ENCODE data around the gene NKRF.
"Not testable (repeated sequence)": the region's sequence is repeated elsewhere in the genome, so short reads cannot be mapped to it uniquely, and the experiment has no call there.

Gene NKRF

GRCh38 chrX:119638725-119639471, 32.7 kb upstream of the NKRF start:
- H3K9me2 ChIP-seq (replicated peaks; ENCODE audit: low read depth, low read length), result no peaks in the 10 kb centered on the region
- H3K79me2 ChIP-seq (ENCODE audit: insufficient read depth, low read length), result peaks cover 9% of the 10 kb centered on the region; the same call in 1 of the 2 replicates
- no peak overlapping the region for H2AFZ ChIP-seq (ENCODE audit: low read length)
- H3K9me3 ChIP-seq (ENCODE audit: insufficient read depth, low read depth, low read length), result no peaks in the 10 kb centered on the region
- TF ChIP-seq EZH2phosphoT487 (IDR thresholded peaks at IDR 0.05; ENCODE audit: borderline replicate concordance), result no peak
- TF ChIP-seq, protein P1, sequence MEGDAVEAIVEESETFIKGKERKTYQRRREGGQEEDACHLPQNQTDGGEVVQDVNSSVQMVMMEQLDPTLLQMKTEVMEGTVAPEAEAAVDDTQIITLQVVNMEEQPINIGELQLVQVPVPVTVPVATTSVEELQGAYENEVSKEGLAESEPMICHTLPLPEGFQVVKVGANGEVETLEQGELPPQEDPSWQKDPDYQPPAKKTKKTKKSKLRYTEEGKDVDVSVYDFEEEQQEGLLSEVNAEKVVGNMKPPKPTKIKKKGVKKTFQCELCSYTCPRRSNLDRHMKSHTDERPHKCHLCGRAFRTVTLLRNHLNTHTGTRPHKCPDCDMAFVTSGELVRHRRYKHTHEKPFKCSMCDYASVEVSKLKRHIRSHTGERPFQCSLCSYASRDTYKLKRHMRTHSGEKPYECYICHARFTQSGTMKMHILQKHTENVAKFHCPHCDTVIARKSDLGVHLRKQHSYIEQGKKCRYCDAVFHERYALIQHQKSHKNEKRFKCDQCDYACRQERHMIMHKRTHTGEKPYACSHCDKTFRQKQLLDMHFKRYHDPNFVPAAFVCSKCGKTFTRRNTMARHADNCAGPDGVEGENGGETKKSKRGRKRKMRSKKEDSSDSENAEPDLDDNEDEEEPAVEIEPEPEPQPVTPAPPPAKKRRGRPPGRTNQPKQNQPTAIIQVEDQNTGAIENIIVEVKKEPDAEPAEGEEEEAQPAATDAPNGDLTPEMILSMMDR (conservative IDR thresholded peaks at IDR 0.05; ENCODE audit: low read length), result no peak
- no peaks in the 10 kb centered on the region for H3K27me3 ChIP-seq (ENCODE audit: insufficient read depth, low read length, poor library complexity, severe bottlenecking)
- H4K20me1 ChIP-seq (ENCODE audit: insufficient read depth, low read length, poor library complexity, severe bottlenecking), result peaks cover 16% of the 10 kb centered on the region
- peaks cover 92% of the 10 kb centered on the region; the same call in 1 of the 2 replicates for H3K36me3 ChIP-seq (ENCODE audit: insufficient read depth, low read length)
- no peaks in the 10 kb centered on the region for H3K4me1 ChIP-seq (ENCODE audit: insufficient read depth, low read length, poor library complexity, severe bottlenecking)
- H3K9ac ChIP-seq (ENCODE audit: low read depth, low read length, poor library complexity, severe bottlenecking), result no peak overlapping the region
- no peak overlapping the region for H3K4me3 ChIP-seq (ENCODE audit: low read length, poor library complexity, severe bottlenecking)
- no peak overlapping the region for H3K4me2 ChIP-seq (ENCODE audit: low read depth, low read length, poor library complexity, severe bottlenecking)
- no peaks in the 10 kb centered on the region for H3F3A ChIP-seq (ENCODE audit: low read depth)

DNA sequence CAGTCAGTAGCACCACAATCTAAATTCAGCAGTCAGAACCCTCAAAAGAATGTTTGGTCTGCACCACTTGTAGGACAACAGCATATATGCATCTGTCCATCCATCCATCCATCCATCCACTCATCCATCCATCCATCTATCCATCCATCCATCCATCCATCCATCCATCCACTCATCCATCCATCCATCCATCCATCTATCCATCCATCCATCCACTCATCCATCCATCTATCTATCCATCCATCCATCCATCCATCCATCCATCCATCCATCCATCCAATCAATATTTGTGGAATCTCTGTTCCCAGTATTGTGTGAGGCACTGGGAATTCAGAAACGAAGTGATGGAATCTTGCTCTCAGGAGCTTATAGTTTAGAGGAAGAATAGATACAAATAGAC, 31.2 kb upstream of the NKRF start:
- H3K9me2 ChIP-seq (replicated peaks; ENCODE audit: low read depth, low read length); H2AFZ ChIP-seq (ENCODE audit: low read length); H3K79me2 ChIP-seq (ENCODE audit: insufficient read depth, low read length); H3K4me3 ChIP-seq (ENCODE audit: low read length, poor library complexity, severe bottlenecking); H3K9me3 ChIP-seq (ENCODE audit: insufficient read depth, low read depth, low read length); H3K4me2 ChIP-seq (ENCODE audit: low read depth, low read length, poor library complexity, severe bottlenecking); H3K4me1 ChIP-seq (ENCODE audit: insufficient read depth, low read length, poor library complexity, severe bottlenecking); H3K27me3 ChIP-seq (ENCODE audit: insufficient read depth, low read length, poor library complexity, severe bottlenecking); H3F3A ChIP-seq (ENCODE audit: low read depth); H3K9ac ChIP-seq (ENCODE audit: low read depth, low read length, poor library complexity, severe bottlenecking): not testable (repeated sequence)
- peaks cover 92% of the 10 kb centered on the region; the same call in 1 of the 2 replicates for H3K36me3 ChIP-seq (ENCODE audit: insufficient read depth, low read length)
- peaks cover 10% of the 10 kb centered on the region for H4K20me1 ChIP-seq (ENCODE audit: insufficient read depth, low read length, poor library complexity, severe bottlenecking)

DNA sequence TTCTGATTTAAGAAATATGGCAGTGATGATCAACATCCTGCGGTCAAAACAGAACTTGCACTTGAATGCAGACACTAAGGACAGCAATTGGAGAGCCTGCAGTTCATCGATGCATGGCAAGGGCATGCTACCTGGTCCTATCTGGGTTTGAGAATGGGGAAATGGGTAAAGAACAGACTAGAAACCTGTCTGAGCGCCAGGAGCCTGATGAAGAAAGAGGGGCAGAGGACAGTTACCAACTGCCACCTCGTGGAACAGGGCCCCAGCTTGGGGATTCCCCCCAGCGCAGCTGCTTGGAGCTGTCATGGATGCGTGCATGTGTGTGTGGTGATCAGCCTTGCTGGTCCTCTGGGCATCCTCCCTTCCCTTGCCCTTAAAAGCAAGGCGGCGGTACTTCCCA, 30.2 kb upstream of the NKRF start:
- no peaks in the 10 kb centered on the region for H3K4me1 ChIP-seq (ENCODE audit: insufficient read depth, low read length, poor library complexity, severe bottlenecking)
- no peak overlapping the region for H3K4me3 ChIP-seq (ENCODE audit: low read length, poor library complexity, severe bottlenecking)
- no peak for TF ChIP-seq EZH2phosphoT487 (IDR thresholded peaks at IDR 0.05; ENCODE audit: borderline replicate concordance)
- TF ChIP-seq, protein P1 (conservative IDR thresholded peaks at IDR 0.05; ENCODE audit: low read length), result no peak
- H3K27me3 ChIP-seq (ENCODE audit: insufficient read depth, low read length, poor library complexity, severe bottlenecking), result no peaks in the 10 kb centered on the region
- H3K4me2 ChIP-seq (ENCODE audit: low read depth, low read length, poor library complexity, severe bottlenecking), result no peak overlapping the region
- H3K9ac ChIP-seq (ENCODE audit: low read depth, low read length, poor library complexity, severe bottlenecking), result no peak overlapping the region
- peaks cover 85% of the 10 kb centered on the region; the same call in 1 of the 2 replicates for H3K36me3 ChIP-seq (ENCODE audit: insufficient read depth, low read length)
- no peak overlapping the region for H2AFZ ChIP-seq (ENCODE audit: low read length)
- no peaks in the 10 kb centered on the region for H3K79me2 ChIP-seq (ENCODE audit: insufficient read depth, low read length)
- H3F3A ChIP-seq (ENCODE audit: low read depth), result no peaks in the 10 kb centered on the region
- H4K20me1 ChIP-seq (ENCODE audit: insufficient read depth, low read length, poor library complexity, severe bottlenecking), result peaks cover under 1% of the 10 kb centered on the region
- no peaks in the 10 kb centered on the region for H3K9me3 ChIP-seq (ENCODE audit: insufficient read depth, low read depth, low read length)
- H3K9me2 ChIP-seq (replicated peaks; ENCODE audit: low read depth, low read length), result no peaks in the 10 kb centered on the region

GRCh38 chrX:119635799-119636198, 29.6 kb upstream of the NKRF start:
- Histone ChIP-seq H3K4me2 (ENCODE audit: low read depth, low read length, poor library complexity, severe bottlenecking) (no peak overlapping the region), H3K79me2 (ENCODE audit: insufficient read depth, low read length) (no peaks in the 10 kb centered on the region), H3K9me2 (replicated peaks; ENCODE audit: low read depth, low read length) (no peaks in the 10 kb centered on the region), H3K9ac (ENCODE audit: low read depth, low read length, poor library complexity, severe bottlenecking) (no peak overlapping the region), H2AFZ (ENCODE audit: low read length) (no peak overlapping the region), H4K20me1 (ENCODE audit: insufficient read depth, low read length, poor library complexity, severe bottlenecking) (no peaks in the 10 kb centered on the region), H3K27me3 (ENCODE audit: insufficient read depth, low read length, poor library complexity, severe bottlenecking) (no peaks in the 10 kb centered on the region), H3K4me1 (ENCODE audit: insufficient read depth, low read length, poor library complexity, severe bottlenecking) (no peaks in the 10 kb centered on the region), H3K9me3 (ENCODE audit: insufficient read depth, low read depth, low read length) (no peaks in the 10 kb centered on the region), H3F3A (ENCODE audit: low read depth) (no peaks in the 10 kb centered on the region), H3K4me3 (ENCODE audit: low read length, poor library complexity, severe bottlenecking) (no peak overlapping the region), H3K36me3 (ENCODE audit: insufficient read depth, low read length) (peaks cover 81% of the 10 kb centered on the region; the same call in 1 of the 2 replicates)
- no peak for TF ChIP-seq EZH2phosphoT487 (IDR thresholded peaks at IDR 0.05; ENCODE audit: borderline replicate concordance)
- TF ChIP-seq, protein P1 (conservative IDR thresholded peaks at IDR 0.05; ENCODE audit: low read length), result no peak
